HK-2 (cell line): Measurements from ENCODE around the gene KATNB1.
"Not testable (repeated sequence)": the region's sequence is repeated elsewhere in the genome, so short reads cannot be mapped to it uniquely, and the experiment has no call there.

Experiments used
- DNase-seq: peaks from one replicate; pipeline ENCODE4 v3.0.0-alpha.2; 2018; ENCODE audit not compliant: unreplicated experiment

Gene KATNB1

DNA sequence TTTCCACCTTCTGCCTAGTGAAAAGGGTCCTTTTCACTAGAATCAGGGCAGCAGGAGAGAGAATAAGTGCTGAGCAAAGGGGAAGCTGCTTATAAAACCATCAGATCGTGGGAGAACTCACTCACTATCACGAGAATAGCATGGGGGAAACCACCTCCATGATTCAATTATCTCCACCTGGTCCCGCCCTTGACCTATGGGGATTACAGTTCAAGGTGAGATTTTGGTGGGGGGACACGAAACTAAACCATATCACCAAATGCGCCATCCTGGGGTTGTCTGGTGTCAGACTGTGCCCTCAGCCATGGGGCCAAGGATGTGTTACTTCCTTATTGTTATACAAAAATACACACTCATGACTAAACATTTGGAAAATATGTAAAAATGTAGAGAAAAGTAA lies 10.4 kb upstream of the KATNB1 start:
- DNase-seq = no peak

DNA sequence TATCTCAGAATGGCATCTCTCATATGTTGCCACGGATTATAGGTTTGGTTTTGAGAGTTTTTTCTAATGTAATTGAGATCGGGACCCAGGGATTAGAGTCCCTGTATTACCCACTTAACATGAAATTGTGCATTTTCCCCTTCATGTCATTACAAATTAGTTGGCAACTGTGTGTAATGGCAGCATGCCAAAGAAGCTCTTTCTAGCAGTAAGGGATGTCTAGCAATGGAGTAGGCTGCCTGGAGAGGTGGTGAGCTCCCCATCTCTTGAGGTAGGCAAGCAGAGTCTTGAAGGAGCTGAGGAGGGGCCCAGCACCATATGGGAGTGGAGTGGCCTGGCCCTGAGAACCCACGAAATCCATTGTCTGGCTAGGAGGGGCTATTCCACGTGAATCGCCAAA lies 10.0 kb upstream of the KATNB1 start:
- no peak for DNase-seq

DNA sequence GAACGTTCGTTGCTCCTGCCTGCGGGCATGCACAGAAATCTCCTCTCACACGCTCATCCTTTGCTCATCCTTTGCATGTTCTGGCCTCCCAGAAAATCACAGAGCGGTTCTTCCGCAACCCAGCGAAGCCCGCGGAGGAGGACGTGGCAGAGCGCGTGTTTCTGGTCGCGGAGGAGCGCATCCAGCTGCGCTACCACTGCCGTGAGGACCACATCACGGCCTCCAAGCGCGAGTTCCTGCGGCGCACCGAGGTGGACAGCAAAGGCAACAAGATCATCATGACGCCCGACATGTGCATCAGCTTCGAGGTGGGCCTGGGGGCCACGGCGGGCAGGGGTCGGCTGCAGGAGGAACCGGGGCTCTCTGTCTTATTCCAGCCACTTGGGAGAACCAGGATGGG lies 9.6 kb upstream of the KATNB1 start:
- no peak for DNase-seq

DNA sequence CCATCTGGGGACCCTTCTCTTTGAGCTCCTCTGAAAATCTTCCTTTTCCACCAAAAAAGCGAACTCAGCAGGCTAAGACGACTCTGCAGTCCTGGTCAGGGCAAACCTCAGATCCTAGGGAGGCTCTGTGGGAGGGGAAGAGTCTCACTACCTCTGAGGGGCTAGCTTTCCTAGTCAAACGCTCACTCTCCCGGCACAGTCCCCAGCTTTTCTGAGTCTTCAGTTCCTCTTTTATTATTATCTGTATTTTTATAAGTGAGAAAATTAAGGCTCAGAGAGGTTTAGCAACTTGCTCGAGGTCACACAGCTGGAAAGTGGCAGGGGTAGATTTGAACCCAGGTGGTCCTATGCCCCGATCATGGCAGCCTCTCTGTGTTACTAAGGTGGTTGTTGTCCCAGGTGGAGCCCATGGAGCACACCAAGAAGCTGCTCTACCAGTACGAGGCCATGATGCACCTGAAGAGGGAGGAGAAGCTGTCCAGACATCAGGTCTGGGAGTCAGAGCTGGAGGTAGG lies 9.1 kb upstream of the KATNB1 start:
- DNase-seq = no peak

DNA sequence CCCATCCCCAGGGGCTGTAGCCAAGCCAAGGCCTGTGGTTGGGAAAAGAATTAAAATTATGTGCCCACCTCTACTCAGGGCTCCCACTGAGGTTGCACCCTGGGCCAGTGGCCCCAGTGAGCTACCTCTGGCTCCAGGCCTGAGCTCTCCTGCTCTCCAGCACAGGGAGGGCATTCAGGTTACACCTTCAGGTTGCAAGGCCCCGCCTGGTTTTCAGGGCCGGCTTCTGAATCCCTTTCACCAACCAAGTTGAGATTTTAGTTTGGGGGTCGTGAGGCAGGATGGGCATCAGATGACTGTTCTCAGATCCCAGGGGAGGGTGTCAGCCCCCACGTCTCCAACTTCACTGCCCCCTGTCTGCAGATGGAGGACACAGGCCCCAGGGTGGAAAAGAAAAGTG lies 8.0 kb upstream of the KATNB1 start:
- no peak for DNase-seq

DNA sequence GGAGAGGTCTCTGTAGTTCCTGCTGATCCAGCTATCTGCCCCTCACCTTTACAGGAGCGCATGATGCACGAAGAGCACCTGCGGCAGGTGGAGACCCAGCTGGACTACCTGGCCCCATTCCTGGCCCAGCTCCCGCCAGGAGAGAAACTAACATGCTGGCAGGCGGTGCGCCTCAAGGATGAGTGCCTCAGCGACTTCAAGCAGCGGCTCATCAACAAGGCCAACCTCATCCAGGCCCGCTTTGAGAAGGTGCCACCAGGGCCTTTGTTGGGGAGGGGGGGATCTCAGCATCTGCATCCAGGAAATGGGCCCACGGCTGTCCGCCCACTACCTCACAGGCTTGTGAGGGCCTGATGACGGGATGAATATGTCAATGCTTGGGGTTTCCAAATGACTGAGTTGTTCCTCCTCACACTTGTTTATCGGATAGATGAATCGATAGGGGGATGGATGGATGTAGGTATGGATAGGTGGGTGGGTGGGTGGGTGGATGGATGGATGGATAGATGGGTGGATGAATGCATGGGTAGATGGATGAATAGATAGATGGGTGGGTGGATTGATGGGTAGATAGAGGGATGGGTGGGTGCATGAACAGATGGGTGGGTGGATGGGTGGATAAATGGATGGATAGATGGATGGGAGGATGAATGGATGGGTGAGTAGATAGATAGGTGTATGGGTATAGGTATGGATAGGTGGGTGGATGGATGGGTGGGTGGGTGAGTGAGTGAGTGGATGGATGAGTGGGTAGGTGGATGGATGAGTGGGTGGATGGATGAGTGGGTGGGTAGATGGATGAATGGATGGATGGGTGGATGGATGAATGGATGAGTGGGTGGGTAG lies 7.0 kb upstream of the KATNB1 start:
- DNase-seq = no peak

DNA sequence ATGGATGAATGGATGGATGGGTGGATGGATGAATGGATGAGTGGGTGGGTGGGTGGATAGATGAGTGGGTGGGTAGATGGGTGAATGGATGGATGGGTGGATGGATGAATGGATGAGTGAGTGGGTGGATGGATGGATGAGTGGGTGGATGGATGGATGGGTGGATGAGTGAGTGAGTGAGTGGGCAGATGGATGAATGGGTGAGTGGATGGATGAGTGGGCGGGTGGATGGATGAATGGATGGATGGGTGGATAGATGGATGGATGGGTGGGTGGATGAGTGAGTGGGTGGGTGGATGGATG lies 6.4 kb upstream of the KATNB1 start:
- DNase-seq = no peak

DNA sequence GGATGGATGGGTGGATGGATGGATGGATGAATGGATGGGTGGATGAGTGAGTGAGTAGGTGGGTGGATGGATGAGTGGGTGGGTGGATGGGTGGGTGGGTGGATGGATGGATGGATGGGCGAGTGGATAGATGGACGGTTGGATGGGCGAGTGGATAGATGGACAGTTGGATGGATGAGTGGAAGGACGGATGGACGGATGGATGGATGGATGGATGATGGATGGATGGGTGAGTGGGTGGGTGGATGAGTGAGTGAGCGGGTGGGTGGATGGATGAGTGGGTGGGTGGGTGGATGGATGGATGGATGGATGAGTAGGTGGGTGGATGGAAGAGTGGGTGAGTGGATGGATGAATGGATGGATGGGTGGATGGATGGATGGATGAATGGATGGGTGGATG lies 5.7 kb upstream of the KATNB1 start:
- DNase-seq = not testable (repeated sequence)

DNA sequence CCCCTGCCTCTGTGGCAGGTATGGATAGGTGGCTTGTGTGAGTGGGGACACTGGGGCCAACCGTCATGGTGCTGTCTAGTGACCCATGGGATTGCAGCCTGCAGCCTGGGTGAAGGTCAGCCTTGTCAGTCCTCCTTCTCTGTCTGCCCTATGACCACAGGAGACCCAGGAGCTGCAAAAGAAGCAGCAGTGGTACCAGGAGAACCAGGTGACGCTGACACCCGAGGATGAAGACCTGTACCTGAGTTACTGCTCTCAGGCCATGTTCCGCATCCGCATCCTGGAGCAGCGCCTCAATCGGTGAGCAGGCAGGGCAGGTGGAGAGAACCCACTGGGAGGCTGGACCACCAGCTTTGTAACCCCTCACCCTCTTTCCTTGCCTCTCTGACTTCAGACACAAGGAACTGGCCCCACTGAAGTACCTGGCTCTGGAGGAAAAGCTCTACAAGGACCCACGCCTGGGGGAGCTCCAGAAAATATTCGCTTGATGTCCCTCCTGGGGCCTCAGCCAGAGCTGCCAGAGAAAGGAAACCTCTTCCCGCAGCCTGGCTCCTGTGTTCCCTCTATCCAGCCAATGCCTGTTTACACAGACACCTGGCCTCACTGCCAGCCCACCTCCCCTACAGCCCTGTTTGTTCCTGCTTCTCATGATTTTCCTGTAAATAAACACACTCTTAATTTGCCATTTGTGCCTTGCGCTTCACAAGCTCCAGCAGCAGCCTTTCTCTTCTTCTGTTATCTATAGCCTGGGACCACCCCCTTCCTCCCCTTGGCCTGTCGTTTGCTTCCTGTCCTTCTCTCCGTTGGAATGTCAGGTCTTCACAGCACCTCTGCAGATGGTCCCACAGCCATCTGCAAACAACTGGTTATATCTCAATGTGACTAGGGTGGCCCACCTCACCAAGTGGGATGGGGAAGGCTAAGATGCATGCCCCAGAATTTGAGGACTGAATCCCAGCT lies 4.5 kb upstream of the KATNB1 start:
- no peak for DNase-seq

DNA sequence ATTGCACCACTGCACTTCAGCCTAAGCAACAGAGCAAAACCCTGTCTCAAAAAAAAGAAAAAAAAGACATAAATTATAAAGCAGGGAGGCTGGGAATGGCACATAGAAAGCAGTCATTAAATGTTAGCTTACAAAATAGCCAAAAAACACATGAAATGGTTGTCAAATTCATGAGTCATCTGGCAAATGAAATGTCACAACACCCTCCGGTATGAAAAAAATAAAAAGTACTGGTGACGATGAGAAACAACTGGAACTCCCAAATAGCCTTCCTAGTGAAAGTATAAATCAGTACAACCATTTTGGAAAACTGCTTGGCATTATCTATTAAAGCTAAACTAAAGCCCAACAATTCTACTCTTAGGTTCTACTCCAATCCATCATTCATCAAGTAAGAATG lies 3.5 kb upstream of the KATNB1 start:
- DNase-seq = no peak

DNA sequence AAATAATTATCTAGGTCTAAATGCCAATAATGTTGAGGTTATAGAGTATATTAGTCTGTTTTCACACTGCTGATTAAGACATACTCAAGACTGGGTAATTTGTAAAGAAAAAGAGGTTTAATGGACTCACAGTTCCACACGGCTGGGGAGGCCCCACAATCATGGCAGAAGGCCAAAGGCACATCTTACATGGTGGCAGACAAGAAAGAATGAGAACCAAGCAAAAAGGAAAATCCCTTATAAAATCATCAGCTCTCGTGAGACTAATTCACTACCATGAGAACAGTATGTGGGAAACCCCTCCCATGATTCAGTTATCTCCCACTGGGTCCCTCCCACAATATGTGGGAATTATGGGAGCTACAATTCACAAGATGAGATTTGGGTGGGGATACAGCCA lies 2.9 kb upstream of the KATNB1 start:
- no peak for DNase-seq

DNA sequence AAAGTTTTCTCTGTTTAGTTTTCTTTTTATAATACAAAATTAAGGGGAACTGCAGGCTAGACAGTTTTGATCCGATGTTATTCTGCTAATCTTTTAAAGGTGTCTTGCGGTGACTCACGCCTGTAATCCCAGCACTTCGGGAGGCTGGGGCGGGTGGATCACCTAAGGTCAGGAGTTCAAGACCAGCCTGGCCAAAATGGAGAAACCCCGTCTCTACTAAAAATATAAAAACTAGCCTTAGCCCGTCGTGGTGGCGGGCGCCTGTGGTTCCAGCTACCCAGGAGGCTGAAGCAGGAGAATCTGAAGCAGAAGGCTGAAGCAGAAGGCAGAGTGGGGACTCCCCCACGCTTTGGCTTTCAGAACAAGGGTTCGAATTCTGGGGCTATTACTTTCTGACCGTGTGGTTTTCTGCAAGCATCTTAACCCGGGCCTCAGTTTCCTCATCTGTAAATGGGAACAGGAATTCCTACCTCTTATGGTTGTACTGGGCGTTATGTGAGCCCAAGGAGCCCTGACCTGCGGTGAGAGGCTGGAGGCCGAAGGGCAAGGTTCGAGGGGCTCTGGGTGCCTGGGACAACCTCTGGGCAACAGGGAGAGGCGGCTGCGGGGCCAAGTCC lies 1.2 kb upstream of the KATNB1 start:
- no peak for DNase-seq

DNA sequence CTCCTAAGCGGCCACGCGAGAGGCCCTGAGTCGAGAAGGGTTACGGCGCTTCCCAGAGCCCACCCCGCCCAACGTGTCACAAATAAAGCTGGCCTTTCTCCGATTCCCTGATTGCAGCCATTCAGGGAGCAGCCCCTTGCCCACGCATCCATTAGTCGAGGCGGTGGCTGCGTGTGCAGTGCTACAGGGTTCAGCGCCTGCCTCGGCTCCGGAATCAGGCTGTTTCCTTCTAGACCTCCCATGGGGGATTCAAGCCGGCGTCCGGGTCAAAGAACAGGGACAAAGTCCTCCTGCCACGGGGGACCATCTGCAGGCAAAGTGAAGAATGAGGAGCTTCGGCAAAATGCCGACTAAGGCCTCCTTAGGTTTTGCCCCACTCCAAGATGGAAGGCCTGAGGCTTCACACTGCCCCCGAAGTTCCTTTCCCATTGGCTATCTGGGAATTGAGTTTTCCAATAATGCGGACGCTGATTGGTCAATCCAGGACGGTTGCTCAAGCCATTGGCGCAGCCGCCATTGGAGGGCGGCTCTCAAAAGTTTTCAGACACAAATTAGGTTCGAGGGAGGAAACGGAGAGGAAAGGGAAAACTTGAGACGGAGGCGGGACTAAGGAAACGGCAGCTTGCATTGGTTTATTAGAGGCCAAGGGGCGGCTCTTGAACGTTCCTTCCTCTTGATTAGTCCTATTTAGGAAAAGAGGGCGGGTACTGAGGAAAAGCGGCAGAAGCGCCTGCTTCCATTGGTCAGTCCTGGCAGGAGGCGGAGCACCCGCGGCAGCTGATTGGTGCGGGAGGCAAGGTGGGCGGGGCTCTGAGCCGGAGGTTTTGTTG lies 430 bp upstream of the KATNB1 start:
- peak; percentile 99 for DNase-seq

DNA sequence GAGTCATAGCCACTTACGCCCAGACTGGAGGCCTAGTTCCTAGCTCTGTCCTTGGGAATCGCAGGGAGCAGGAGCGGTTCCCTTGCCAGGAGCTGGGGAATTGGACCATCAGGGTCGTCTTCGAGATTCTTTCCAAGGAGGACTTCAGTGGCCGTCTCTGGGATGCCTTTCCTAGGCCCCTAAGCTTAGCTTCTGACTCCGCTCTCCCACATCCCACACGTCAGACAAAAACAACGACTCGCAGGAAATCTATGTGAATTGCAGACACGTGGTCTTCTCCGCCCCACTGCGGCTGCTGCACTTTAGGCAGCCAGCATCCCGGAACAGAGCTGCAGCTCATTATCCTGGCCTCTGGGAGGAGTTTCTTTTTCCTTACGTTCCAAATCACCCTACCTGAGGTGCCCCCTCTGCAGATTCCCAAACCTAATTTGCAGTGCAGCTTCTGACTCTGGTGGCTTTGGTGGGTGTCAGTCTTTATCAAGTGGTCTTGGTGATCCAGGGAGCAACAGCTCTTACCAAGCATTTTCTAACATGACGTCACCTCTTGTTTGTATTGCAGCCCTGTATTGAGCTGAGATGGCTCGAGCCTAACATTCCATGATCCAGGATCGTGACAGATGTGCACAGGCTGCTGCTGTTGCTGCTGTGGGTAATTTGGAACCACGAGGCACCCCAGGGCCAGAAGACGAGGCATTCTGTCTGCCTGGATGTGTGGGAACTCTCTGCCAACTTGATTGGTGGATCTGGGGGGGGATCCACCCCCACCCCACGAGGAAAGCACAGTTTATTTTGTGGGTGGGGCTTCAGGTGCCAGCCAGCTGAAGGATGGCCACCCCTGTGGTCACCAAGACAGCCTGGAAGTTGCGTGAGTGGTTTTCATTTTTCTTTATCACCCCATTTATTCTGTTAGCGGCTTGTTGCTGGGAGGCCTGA lies 1.1 kb downstream of the KATNB1 start:
- DNase-seq = peak; percentile 76

DNA sequence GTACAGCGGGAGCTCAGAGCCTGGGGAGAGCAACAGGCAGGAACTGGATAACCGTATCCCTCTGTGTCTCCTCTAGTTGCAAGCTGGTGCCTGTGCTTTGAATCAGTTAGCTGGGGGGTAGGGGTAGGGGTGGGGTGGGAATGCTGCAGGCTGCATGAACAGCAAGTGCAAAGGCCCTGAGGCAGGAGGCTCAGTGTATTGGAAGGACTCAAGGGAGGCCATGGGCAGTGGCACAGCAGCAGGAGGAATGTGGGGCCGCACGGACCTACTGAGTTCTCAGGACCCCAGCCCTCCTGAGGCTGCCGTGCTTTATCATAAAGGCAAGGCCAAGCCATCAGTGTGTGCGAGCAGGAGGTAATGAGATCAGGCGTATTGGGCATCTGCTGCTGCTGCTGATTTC lies 3.3 kb downstream of the KATNB1 start:
- no peak for DNase-seq

DNA sequence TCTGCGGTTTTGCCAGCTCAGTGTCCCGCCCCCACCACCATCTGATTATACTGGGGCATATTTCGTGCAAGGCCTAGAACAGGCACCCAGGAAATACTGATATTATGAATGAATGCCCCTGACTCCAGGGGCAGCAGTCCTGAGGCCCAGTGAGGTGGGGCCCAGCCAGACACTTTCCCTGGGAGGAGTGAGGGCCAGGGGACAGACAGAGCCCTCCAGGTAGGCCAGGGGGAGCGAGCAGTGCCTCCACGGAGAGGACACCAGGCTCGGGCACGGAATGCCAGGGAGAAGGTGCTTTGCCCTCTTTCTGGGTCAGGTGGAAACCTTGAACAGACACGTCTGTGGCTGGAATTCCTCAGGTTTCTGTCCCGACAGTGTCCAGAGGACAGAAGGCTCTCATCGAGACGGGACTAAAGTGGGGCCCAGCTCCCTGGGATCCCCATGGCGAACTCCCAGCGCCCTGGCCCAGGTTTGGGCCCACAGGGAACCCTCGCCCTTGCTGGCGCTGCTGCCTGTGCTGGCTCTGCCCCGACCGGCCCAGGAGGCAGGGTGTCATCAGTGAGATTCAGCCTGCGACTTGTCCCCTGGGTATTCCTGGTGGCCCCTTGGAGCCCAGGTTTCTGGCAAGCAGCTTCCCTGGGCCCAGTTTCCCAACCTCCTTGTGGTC lies 4.3 kb downstream of the KATNB1 start:
- DNase-seq = no peak

DNA sequence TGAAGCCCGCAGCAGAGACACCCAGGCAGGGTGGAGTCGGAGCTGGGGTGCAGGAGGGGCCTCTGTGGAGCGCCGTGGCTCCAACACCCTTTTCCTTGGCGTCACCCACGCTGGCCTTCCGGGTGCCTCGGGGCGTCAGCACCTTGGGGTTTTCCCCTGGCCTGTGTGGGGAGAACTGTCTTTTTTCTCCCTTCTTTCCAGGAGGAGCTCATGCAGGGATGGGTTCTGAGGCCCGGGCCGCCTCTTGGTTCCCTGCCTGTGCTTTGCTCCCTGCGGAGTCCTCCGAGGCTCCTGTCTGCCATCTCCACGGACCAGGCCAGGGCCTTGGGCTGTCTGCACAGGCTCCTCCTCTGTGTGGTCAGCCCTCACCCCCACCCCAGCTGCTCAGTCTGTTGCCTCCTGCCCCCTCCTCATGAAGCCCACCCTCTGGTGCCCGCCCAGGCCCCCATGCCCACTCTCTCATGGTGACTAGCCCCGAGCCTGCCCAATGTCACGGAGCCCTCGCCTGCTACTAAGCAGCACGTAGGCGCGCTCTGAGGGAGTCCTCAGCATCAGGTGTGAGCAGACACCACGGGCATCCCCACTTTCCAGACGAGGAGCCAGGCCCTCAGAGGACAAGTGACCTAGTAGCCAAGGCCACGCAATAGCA lies 5.0 kb downstream of the KATNB1 start:
- DNase-seq = no peak

DNA sequence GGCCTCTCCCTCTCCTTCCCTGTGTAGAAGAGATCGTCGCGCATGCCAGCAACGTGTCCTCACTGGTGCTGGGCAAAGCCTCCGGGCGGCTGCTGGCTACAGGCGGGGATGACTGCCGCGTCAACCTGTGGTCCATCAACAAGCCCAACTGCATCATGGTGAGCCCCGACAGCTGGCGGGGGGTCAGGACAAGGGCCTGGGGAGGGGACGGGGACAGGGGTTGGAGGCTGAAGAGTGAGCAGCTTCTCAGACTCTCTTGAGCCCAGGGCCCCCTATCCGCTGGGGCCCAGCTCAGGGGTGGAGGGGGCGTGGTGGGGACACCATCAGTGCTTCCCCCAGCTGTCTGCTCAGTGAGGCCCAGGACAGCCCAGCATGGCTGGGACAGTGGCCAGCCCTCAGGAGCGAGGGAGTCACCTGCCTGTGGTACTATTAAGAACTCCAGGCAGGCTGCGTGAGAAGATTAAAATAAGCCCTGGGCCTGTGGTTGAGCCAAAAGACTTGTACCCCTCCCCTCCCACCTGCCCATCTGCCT lies 6.2 kb downstream of the KATNB1 start:
- DNase-seq = no peak

DNA sequence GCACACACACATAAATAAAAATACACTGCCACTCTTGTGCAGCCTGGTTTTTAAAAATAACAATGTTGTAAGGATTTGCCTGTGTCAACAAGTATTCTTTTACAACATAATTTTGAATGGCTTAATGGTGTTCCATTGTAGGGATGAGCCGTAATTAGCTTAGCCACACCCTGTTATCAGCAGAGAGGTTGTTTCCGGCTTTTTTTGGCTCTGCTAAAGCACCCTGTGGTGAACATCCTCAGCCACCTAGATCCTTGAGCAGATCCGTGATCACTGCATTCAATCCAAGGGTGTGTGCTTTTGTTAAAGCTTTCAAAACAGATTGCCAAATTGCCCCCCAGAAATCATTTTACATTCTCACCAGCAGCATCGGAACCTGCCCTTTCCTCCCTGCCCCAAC lies 7.0 kb downstream of the KATNB1 start:
- DNase-seq = no peak
